Activated naive CD4-positive, alpha-beta T cell treated with anti-CD3 and anti-CD28 coated beads, Interleukin-2, amount 50 U/mL, for 24 hours (primary cell): ENCODE measurements around the gene C5orf34.
"Not testable (repeated sequence)": the region's sequence is repeated elsewhere in the genome, so short reads cannot be mapped to it uniquely, and the experiment has no call there.

Experiments
- H3K27ac Mint-ChIP-seq: one replicate; pipeline ENCODE4 v1.8.0; 2021; ENCODE audit warnings: mild to moderate bottlenecking, mixed read lengths
- H3K27me3 Mint-ChIP-seq: one replicate; pipeline ENCODE4 v1.8.0; 2021; ENCODE audit warnings: mixed read lengths
- H3K36me3 Mint-ChIP-seq: one replicate; pipeline ENCODE4 v1.8.0; 2021; ENCODE audit warnings: mixed read lengths
- H3K4me1 Mint-ChIP-seq: one replicate; pipeline ENCODE4 v1.8.0; 2021; ENCODE audit warnings: mixed read lengths
- H3K4me3 Mint-ChIP-seq: one replicate; pipeline ENCODE4 v1.8.0; 2021; ENCODE audit warnings: mild to moderate bottlenecking, mixed read lengths
- H3K9me3 Mint-ChIP-seq: one replicate; pipeline ENCODE4 v1.8.0; 2021; ENCODE audit warnings: mixed read lengths

Gene C5orf34

GRCh38 chr5:43483298-43484105 lies 31.4 kb downstream of the C5orf34 start, which contains the start of gene TMEM267:
Gene TMEM267, minus strand, starts transcription at chr5:43483865. Its CDS starts 29,896 bp downstream, at chr5:43453969.
- Mint-ChIP-seq H3K9me3 (no peaks in the 10 kb centered on the region), H3K4me3 (peak within 1 kb of the TSS; percentile 98), H3K36me3 (peaks cover 3% of the 10 kb centered on the region), H3K27me3 (no peaks in the 10 kb centered on the region), H3K27ac (peak within 1 kb of the TSS; percentile 99), H3K4me1 (peaks cover 67% of the 10 kb centered on the region)

- Mint-ChIP-seq H3K9me3 (no peaks in the 10 kb centered on the region), H3K27ac (peak overlapping the region; percentile 99), H3K4me1 (peaks cover 65% of the 10 kb centered on the region), H3K36me3 (peaks cover 3% of the 10 kb centered on the region), H3K4me3 (peak overlapping the region; percentile 98), H3K27me3 (no peaks in the 10 kb centered on the region)
These were observed 32.3 kb downstream of the C5orf34 start for GRCh38 chr5:43482490-43483297.

DNA sequence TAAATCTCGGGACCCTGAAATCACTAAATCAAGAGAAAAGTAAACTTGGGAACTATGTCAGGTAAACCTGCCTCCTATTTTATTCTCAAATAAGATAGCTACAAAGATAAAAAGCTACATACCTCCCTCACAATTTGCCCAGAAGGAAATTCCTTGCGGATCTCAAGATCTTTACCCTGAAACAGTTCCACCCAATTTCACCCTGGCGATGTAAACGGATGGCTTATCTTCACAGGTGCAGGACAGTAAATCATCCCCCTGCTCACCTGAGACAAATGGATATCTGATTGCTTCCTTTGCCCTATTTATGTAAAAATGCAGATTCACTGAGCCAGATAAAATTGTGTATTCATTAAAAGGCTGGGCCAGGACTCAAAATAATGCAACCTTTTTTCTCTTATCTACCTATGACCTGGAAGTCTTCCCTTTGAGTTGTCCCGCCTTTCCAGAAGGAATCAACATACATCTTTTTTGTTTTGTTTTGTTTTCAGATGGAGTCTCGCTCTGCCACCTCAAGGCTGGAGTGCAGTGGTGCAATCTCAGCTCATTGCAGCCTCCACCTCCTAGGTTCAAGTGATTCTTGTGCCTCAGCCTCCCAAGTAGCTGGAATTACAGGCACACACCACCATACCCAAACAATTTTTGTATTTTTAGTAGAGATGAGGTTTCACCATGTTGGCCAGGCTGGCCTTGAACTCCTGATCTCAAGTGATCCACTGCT lies 45.1 kb downstream of the C5orf34 start:
- Mint-ChIP-seq H3K4me3 (no peak overlapping the region), H3K36me3 (peaks cover 62% of the 10 kb centered on the region), H3K9me3 (peaks cover 21% of the 10 kb centered on the region), H3K27ac (no peak overlapping the region), H3K27me3 (no peaks in the 10 kb centered on the region), H3K4me1 (peaks cover 41% of the 10 kb centered on the region)

GRCh38 chr5:43467100-43467499 lies 47.8 kb downstream of the C5orf34 start:
- H3K36me3 Mint-ChIP-seq = peaks cover 56% of the 10 kb centered on the region
- H3K4me3 Mint-ChIP-seq = no peak overlapping the region
- no peaks in the 10 kb centered on the region for H3K27me3 Mint-ChIP-seq
- H3K9me3 Mint-ChIP-seq = peaks cover 17% of the 10 kb centered on the region
- H3K27ac Mint-ChIP-seq = no peak overlapping the region
- H3K4me1 Mint-ChIP-seq = peaks cover 31% of the 10 kb centered on the region

DNA sequence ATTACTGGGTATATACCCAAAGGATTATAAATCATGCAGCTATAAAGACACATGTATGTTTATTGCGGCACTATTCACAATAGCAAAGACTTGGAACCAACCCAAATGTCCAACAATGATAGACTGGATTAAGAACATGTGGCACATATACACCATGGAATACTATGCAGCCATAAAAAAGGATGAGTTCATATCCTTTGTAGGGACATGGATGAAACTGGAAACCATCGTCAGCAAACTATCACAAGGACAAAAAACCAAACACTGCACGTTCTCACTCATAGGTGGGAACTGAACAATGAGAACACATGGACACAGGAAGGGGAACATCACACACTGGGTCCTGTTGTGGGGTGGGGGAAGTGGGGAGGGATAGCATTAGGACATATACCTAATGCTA lies 49.5 kb downstream of the C5orf34 start:
- peaks cover 17% of the 10 kb centered on the region for H3K9me3 Mint-ChIP-seq
- peaks cover 52% of the 10 kb centered on the region for H3K36me3 Mint-ChIP-seq
- not testable (repeated sequence) for H3K27me3 Mint-ChIP-seq, H3K4me3 Mint-ChIP-seq, H3K27ac Mint-ChIP-seq
- peaks cover 26% of the 10 kb centered on the region for H3K4me1 Mint-ChIP-seq

GRCh38 chr5:43461066-43461465 lies 53.9 kb downstream of the C5orf34 start:
- peaks cover 10% of the 10 kb centered on the region for H3K4me1 Mint-ChIP-seq
- H3K36me3 Mint-ChIP-seq = peaks cover 43% of the 10 kb centered on the region
- peaks cover 6% of the 10 kb centered on the region for H3K9me3 Mint-ChIP-seq
- no peak overlapping the region for H3K4me3 Mint-ChIP-seq
- no peak overlapping the region for H3K27ac Mint-ChIP-seq
- H3K27me3 Mint-ChIP-seq = no peaks in the 10 kb centered on the region

GRCh38 chr5:43456556-43456955 lies 58.4 kb downstream of the C5orf34 start:
- Mint-ChIP-seq H3K4me3 (no peak overlapping the region), H3K4me1 (no peaks in the 10 kb centered on the region), H3K27me3 (no peaks in the 10 kb centered on the region), H3K36me3 (peaks cover 42% of the 10 kb centered on the region), H3K27ac (no peak overlapping the region), H3K9me3 (peaks cover 6% of the 10 kb centered on the region)

GRCh38 chr5:43441575-43441974 lies 73.4 kb downstream of the C5orf34 start:
- not testable (repeated sequence) for H3K27me3 Mint-ChIP-seq, H3K4me1 Mint-ChIP-seq, H3K4me3 Mint-ChIP-seq, H3K27ac Mint-ChIP-seq
- peaks cover 24% of the 10 kb centered on the region for H3K9me3 Mint-ChIP-seq
- H3K36me3 Mint-ChIP-seq = peaks cover 28% of the 10 kb centered on the region

- Mint-ChIP-seq H3K9me3 (peaks cover 13% of the 10 kb centered on the region), H3K4me1 (no peaks in the 10 kb centered on the region), H3K4me3 (no peak overlapping the region), H3K27ac (no peak overlapping the region), H3K27me3 (no peaks in the 10 kb centered on the region), H3K36me3 (peaks cover 9% of the 10 kb centered on the region)
These were observed 77.8 kb downstream of the C5orf34 start for GRCh38 chr5:43437062-43437660.
